GM21367 (cell line): Measurements from ENCODE around the gene C6orf163.
"Not testable (repeated sequence)": the region's sequence is repeated elsewhere in the genome, so short reads cannot be mapped to it uniquely, and the experiment has no call there.

Experiments
- ATAC-seq: cut with Tn5 transposase; IDR thresholded peaks from one replicate; pipeline ENCODE4 v1.9.1; 2021; ENCODE audit not compliant: unreplicated experiment

The C6orf163 gene

DNA sequence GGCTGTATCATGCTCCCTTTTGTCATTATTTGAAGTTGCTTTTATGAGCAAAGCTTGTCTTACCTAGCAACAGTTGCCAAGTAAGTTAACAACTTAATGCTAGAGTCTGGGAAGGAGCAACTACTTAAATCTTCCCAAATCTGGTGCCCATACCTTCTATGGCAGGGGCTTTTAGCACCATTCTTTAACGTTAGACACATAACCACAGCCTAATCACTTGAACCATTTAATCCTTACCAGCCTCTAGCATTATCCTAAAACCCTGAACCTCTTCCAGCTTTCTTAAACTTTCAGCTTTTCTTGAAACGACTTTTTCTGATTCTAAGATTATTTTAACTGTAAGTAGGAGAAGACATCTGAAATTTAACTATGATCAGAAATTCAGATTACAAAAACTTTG lies at the start of gene C6orf163:
TSS of gene C6orf163 (plus strand) at position 83 of the 400 bp plus-strand sequence. CDS start at position 370, 287 bp downstream.
- no peak for ATAC-seq

DNA sequence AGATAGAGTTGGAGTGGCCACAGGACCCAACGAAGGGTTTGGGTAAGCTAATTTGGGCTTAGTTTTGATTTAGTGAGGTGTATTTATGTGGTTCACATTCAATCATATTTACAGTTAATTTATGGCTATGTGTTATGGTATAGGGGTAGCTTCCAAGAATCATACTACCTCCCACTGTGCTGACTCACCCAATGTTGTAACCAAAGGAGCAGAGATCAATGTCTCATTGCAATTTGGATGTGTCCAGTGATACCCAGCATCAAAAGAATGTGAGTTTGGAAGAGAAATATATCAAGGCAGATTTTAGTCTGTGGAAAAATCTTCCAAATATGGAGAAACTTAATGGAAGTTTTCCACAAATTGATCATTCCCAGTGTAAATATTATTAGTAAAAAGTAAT lies 47.5 kb upstream of the C6orf163 start:
- ATAC-seq: no peak

DNA sequence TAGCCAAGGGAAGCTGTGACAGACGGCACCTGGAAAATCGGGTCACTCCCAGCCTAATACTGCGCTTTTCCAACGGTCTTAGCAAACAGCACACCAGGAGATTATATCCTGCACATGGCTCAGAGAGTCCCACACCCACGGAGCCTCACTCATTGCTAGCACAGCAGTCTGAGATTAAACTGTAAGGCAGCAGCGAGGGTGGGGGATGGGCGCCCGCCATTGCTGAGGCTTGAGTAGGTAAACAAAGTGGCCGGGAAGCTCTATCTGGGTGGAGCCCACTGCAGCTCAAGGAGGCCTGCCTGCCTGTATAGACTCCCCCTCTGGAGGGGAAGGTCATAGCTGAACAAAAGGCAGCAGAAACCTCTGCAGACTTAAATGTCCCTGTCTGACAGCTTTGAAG lies 43.3 kb upstream of the C6orf163 start:
- ATAC-seq: not testable (repeated sequence)

DNA sequence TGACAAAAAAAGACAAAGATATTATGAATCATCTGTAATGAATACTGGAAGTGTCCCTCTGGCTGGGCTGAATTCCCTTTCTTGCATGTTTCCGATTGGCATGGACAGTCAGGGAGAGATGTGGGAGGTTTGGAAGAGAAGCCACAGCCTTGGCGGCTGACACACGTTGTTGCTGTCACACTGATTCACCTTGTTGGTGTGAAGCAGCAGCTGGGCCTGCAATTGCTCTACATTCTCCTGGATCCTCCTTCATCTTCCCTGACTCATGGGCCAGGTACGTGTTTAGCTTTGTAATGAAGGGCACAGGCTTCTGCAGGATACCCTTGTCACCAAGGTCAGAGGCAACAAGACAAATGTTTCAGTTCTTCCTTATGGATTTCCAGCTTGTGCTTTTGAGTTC lies 35.6 kb upstream of the C6orf163 start:
- ATAC-seq: no peak

DNA sequence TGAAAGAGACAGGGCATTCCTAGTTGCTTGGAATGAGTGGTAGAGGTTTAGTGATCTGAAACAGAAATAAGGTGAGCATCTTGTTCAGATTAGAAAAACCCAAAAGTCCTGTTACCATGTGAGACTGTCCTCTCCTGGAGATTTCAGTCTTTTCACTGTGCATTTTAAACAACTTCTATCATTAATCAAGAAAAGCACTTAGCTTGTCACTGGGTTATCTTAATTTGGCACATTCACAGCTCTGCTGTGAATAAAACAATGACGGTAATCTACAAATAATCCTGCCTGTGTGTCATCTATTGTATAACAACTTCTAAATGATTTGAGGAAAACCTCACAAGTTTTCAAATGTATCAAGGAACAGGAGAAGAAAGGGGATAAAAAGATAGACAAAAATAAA lies 31.8 kb upstream of the C6orf163 start:
- ATAC-seq: no peak

DNA sequence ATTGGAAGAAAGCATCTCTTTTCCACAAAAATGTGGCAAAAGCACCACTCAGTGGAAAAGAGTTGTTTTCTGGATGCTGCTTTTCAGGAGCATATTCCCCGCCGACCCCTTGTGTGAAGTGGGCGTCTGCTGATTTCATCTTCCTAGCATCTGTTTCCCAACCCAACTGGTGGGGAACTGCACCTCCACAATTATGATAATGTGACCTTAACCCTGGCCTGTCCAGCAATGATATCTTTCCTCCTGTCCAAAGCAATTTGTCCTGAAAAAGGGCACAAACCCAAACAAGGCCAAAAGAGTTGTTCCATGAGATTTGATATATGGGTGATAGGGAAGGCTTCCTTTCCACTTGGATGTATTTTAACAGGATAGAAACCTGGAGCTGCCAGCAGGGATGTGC lies 29.5 kb upstream of the C6orf163 start:
- no peak for ATAC-seq

DNA sequence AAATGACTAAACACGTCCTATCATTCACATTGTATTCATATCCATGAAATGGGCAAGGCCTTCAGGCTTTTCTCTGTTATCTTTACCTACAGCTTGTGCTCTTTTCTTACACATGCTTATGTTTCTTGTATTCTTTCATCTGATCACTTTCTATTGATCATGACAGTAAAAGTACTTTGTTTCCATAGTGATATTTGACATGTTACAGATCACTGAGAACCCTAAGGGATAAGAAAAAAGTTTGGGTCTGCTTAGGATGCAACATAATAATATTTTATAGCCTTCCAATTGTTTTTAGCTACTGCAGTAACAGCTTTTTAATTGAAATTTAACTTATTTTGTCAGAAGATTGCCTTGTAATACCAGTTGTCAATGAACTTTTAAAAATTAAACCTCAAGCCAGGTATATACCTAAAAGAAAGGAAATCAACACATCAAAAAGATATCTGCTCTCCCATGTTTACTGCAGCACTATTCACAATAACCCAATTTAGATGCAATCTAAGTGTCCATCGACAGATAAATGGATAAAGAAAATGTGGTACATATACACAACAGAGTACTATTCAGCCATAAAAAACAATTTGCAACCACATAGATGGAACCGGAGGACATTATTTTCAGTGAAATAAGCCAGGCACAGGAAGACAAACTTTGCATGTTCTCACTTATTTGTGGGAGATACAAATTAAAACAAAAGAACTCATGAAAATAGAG lies 25.2 kb upstream of the C6orf163 start:
- no peak for ATAC-seq

DNA sequence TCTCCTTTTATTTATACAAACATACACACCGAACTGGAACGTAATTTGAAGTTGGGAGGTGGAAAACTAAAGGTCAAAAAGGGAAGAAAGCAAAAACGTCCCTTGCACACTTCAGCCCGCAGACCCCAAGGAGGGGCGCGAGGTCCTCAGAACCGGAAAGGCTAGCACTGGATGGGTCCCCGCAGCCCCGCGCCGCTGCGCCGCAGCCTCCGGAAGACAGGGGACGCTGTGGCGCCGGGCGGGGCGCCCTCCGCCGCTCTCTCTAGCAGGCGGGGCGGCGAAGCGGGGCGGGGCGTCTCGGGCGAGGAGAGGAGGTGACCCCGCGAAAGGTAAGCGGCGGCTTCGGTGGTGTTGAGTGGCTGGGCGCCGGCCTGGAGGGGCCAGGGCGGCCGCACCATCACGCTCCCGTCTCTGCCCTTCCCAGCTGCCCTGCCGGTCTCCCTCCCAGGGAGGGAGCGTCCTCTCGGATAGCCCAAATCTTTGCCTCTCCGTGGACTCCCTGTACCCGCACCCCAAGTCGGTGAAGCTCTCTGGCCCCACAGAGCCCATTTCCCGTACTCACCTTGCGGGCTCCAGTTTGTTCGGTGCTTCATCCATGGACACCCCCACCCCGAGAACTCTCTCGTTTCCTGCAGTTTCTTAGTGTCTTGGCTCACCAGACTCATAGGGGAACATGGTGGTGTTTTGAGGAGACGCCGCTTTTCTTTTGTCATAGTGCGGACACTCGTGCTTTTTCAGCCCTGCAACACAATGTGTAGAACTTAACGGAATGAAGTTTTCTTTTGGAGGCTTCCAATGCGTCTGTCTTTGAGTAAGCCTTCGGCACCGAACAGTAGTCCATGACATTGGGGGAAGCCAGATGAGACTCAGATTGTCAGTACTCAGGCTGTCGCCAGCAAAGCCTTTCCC lies 22.1 kb upstream of the C6orf163 start, which contains the start of gene SMIM8:
TSS of gene SMIM8 (plus strand) at position 285 of the 909 bp plus-strand sequence. CDS start 14,444 bp downstream, outside the sequence.
- ATAC-seq: peak; percentile 99

DNA sequence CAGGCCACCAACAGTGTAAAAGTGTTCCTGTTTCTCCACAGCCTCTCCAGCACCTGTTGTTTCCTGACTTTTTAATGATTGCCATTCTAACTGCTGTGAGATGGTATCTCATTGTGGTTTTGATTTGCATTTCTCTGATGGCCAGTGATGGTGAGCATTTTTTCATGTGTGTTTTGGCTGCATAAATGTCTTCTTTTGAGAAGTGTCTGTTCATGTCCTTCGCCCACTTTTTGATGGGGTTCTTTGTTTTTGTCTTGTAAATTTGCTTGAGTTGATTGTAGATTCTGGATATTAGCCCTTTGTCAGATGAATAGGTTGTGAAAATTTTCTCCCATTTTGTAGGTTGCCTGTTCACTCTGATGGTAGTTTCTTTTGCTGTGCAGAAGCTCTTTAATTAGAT lies 20.7 kb upstream of the C6orf163 start:
- not testable (repeated sequence) for ATAC-seq

DNA sequence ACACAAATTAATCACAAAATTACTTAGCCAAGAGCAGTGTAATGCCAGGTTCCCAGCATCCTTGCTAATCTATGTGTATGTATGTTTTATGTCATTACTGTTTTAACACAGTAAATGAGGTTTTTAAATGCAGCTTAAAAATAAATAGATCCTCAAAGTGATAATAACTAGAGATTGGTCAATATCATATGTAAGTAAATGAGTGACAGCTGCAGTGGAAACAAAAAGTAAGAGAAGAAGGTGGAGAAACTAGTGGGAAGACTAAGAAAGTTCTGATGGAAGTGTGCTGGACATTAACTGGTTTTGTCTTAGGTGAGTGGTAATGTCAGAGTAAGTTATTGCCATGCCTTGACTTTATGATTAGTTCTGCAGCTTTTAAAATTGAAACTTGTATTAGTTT lies 13.7 kb upstream of the C6orf163 start:
- ATAC-seq: no peak

DNA sequence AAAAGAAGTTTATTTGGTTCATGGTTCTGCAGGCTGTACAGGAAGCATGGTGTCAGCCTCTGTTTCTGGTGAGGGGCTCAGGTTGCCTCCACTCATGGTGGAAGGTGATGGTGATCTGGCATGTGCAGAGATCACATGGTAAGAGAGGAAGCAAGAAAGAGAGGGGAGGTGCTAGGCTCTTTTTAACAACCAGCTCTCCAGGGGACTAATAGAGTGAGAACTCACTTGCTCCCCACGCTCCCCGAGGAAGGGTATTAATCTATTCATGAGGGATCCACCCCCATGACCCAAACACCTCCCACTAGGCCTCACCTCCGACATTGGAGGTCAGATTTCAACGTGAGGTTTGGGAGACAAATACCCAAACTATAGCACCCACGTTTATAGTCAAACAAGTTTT lies 11.6 kb upstream of the C6orf163 start:
- no peak for ATAC-seq

DNA sequence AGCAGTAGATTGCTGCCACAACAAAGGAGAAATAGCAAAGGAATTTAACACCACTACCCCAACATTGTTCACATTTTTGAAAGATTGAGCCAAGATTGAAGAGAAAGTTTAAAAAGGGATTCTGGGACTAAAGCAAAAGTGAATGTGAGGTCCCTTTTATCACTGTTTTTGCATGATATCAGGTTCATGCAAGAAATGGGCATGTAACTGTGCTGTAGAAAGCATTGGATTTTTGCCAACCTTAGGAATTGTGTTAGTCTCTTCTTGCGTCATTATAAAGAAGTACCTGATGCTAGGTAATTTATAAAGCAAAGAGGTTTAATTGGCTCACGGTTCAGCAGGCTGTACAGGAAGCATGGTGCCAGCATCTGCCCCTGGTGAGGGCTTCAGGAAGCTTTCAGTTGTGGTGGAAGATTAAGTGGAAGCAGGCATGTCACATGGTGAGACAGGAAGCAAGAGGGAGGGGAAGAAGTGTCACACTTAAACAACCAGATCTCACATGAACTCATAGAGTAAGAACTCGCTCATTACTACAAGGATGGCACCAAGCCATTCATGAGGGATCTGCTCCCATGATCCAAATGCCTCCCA lies 10.9 kb upstream of the C6orf163 start:
- no peak for ATAC-seq

DNA sequence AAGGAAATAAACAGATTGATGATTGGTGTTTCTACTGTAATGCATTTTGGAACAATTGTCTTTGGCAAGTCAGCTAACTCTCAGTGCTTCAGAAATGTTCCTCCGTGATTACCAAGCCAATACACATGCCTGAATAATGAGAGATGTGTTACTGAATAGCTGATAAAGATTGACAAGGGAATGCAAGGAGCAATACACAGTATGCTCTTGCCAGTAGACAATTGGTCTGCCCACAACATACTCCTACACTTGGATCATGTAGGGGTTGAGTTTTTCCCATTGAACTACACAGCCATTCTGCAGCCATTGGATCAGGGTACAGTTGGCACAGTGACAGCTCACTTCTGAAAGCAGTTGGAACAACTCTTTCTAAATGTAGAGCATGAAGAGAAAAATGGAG lies 9.9 kb upstream of the C6orf163 start:
- ATAC-seq: no peak

DNA sequence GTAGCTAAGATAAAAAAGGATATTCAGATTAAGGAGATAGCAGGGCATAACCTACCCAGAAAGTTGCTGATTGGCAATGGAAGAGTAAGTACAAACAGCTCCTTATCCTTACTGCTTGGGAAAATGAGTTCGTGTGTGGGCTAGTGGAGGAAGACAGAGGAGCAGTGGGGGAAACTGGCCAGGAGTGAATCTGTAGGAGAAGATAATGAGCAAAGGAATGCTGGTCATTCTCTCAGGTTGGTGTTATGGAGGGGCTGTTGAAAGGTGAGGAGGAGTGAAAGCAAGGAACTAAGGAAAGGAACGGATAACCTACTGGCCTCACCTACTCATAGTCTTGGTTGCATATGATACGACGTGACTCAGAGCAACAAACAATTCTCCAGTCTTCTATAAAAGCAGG lies 8.2 kb upstream of the C6orf163 start:
- no peak for ATAC-seq

DNA sequence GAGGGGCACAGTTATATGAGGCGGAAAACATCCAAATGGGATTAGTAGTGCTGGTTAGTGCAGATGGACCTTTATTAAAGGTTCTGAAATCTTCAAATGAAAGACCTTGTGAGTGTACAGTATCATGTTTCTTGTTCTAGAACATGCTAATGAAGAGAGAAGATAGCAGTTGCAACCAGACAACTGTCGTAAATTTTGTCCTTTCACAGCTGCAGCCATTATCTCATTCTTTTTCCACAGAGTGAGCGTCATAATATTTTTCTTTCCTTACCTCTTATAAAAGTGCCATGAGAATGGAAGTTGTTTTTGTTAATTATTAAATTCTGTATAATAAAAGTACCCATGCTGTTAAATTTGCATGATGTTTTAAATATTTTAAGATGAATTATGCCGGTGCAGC lies 4.4 kb upstream of the C6orf163 start:
- ATAC-seq: no peak

DNA sequence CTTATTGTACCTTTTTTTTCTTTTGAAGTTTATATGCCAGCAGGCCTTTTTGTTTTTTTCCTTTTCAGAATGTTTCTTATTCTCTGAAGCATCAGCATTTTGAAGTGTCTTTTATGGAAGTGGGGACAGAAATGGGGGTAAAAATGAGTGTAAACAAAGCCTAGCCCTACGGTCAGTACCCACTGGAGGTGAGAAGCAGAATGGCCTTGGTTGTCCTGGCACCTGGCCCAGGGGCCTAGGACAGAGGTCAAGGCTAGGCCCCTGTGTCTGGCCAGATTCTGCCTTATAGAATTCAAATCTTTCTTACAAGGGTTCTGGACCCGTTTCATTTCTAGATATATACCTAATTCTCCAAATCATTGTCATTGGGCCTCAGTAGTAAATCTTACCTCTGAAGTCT lies 3.5 kb upstream of the C6orf163 start:
- ATAC-seq: no peak

DNA sequence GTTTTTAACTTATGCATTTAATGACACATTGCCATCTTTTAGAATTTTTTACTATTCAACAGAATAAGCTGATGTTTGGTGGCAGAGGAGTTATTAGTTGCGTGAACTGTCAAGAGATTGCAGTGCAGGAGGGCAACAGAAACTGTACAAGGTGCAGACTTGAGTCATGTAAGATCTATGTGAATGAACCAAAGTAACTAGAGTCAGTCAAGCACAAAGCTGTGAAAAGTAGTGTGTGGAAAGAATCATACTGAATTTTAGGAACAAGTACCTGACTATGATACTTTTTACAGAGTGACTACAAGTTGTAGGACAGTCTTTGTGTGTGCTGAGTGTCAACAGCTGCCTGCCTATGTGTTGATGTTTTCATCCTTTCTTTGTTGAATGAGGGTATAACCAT lies 2.7 kb upstream of the C6orf163 start:
- ATAC-seq: peak; percentile 98

DNA sequence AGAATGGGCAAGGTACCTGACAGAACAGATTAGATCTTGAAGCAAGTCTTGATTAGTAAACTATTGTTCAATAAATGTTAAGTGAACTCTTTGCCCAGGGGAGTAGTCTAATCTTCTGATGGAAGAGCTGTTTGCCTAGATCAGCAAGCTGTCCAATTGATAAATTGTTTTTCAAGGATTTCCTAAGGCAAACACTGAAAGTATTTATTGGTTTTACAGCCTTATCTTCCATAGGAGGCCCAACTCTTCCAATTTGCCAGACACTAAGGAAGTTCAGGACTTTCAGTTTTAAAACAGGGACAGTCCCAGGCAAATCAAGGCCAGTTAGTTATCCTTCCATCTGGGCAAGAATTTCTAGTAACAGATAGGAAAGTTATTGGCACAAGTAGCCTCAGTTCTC lies 1.8 kb upstream of the C6orf163 start:
- ATAC-seq: no peak

DNA sequence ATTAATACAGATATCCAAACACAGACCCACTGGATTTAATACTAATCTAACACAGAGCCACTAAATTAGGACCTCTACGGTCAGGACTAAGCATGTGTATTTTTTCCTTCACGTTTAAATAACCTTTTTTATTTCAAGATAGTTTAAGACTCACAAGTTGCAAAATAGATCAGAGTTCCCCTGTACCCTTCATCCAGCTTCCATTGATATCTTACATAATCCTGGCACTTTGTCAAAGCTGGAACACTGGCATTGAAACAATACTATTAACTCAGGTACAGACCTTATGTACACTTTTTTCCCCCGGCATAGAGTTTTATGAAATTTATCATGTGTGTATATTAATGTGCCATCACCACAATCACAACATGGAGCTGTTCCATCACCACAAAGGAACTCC lies 2.1 kb downstream of the C6orf163 start:
- ATAC-seq: no peak

DNA sequence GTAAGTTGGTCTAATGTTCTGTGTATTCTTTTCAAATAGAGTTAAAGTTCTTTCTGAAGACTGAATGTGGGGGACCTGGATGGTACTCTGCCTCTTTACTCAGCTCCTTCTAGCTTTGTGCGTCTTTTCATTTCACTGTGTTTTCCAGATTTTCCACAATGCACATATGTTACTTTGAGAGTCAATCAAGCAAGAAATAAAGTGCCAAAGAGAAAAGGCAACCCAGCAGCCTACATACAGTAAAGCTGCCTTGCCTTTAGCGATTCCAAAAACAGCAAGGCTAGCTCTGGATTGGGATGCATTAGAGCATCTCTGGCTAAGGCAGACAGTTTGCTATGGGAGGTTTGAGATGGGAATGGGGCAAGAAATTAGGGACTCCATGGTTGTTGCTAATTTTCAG lies 5.3 kb downstream of the C6orf163 start:
- no peak for ATAC-seq

DNA sequence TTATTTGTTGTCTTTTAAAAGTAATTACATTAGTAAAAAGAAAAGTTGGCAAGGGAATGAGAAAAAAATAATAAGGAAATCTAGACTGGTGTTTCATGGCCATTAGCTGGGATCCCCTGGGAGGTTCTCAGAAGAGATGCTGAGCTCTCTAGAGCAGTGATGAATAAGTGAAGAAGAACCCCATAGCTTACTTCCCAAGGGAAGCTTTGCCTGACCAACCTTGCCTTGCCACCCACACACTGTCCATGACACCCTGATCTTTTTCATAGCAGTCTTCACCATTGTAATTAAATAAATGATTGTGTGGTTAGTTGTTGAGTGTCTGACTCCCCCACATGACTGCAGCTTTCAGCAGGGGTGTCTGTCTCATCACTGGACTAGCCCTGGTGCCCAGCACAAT lies 5.9 kb downstream of the C6orf163 start:
- no peak for ATAC-seq

DNA sequence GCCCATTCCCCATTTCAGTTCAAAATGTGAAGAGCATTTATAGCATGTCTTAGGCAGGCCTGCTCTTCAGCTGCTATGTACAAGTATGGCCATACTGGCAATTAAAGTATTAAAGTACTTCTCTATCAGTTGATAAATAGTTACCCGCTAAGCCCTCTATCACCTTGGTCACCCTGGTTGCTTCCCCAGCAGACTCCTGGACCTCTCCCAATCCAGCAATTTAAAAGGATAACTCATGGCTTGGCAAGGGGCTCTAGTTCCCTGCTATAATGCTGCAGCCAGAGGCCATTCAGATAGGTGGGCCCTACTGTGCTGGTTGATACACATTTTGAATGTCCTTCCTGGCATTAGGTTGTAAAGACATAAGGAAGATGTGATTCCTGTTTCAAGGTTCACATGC lies 7.0 kb downstream of the C6orf163 start:
- ATAC-seq: no peak
